GM23248 (cell line): ENCODE results near the gene EFCAB11.

Experiments
- EZH2 ChIP-seq: fragments of 200-600 bp; sonication (generic); IDR thresholded peaks from 2 replicates; pipeline ENCODE4 v1.6.1; 2018; ENCODE audit warnings: antibody characterized with exemption, mild to moderate bottlenecking; ENCODE audit not compliant: insufficient read depth, poor library complexity, severe bottlenecking
- EZH2phosphoT487 ChIP-seq: fragments of 200-600 bp; sonication (generic); IDR thresholded peaks from 2 replicates; pipeline ENCODE4 v1.6.1; 2018; ENCODE audit warnings: antibody characterized with exemption, moderate library complexity, mild to moderate bottlenecking, low read depth; ENCODE audit not compliant: insufficient read depth

GRCh38 chr14:89746654-89747053, 207.9 kb downstream of the EFCAB11 start:
- TF ChIP-seq EZH2 (no peak), EZH2phosphoT487 (no peak)
